T-helper 1 cell treated with Interleukin-12 subunit alpha and Interleukin-12 subunit beta and Interleukin-4 antibody, amounts not matched to agents 30 μg/mL and 1 μg/mL, for 36 hours (primary cell): ENCODE results near the gene FAM25A.
"Not testable (repeated sequence)": the region's sequence is repeated elsewhere in the genome, so short reads cannot be mapped to it uniquely, and the experiment has no call there.

Experiments
- H3K27ac Mint-ChIP-seq: one replicate; pipeline ENCODE4 v1.8.0; 2021; ENCODE audit warnings: mild to moderate bottlenecking, mixed read lengths
- H3K27me3 Mint-ChIP-seq: one replicate; pipeline ENCODE4 v1.8.0; 2021; ENCODE audit warnings: low read depth, mixed read lengths
- H3K36me3 Mint-ChIP-seq: one replicate; pipeline ENCODE4 v1.8.0; 2021; ENCODE audit warnings: low read depth, mixed read lengths
- H3K4me1 Mint-ChIP-seq: one replicate; pipeline ENCODE4 v1.8.0; 2021; ENCODE audit warnings: low read depth, mixed read lengths
- H3K4me3 Mint-ChIP-seq: one replicate; pipeline ENCODE4 v1.8.0; 2021; ENCODE audit warnings: mild to moderate bottlenecking, moderate library complexity, mixed read lengths
- H3K9me3 Mint-ChIP-seq: one replicate; pipeline ENCODE4 v1.8.0; 2021; ENCODE audit warnings: mixed read lengths

The FAM25A gene

DNA sequence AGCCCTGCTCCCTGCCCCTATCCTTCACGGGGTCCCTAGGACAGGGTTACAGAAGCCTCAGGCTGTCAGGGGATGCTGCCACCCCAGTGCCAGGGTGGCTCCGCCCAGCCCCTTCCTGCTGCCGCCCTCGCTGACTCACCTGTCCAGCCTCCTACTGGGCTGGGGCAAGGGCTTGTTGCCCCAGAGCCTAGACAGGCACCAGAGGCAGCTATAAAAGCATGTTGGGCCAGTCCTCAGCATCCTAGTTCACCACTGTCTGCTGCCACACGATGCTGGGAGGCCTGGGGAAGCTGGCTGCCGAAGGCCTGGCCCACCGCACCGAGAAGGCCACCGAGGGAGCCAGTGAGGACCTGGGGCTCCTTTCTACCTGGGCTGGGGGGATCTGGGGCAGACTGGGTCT lies at the start of gene FAM25A:
Gene FAM25A, plus strand, starts transcription at position 239 of the 400 bp plus-strand sequence. Its CDS starts 31 bp downstream, at position 270.
- not testable (repeated sequence) for H3K36me3 Mint-ChIP-seq, H3K27me3 Mint-ChIP-seq, H3K4me1 Mint-ChIP-seq, H3K27ac Mint-ChIP-seq, H3K4me3 Mint-ChIP-seq, H3K9me3 Mint-ChIP-seq

GRCh38 chr10:86970982-86971231 lies 49.2 kb upstream of the FAM25A start:
- Mint-ChIP-seq H3K36me3 (no peaks in the 10 kb centered on the region), H3K27ac (no peak overlapping the region), H3K4me3 (peak overlapping the region; percentile 53), H3K27me3 (peaks cover 50% of the 10 kb centered on the region), H3K4me1 (peaks cover 12% of the 10 kb centered on the region), H3K9me3 (no peaks in the 10 kb centered on the region)

DNA sequence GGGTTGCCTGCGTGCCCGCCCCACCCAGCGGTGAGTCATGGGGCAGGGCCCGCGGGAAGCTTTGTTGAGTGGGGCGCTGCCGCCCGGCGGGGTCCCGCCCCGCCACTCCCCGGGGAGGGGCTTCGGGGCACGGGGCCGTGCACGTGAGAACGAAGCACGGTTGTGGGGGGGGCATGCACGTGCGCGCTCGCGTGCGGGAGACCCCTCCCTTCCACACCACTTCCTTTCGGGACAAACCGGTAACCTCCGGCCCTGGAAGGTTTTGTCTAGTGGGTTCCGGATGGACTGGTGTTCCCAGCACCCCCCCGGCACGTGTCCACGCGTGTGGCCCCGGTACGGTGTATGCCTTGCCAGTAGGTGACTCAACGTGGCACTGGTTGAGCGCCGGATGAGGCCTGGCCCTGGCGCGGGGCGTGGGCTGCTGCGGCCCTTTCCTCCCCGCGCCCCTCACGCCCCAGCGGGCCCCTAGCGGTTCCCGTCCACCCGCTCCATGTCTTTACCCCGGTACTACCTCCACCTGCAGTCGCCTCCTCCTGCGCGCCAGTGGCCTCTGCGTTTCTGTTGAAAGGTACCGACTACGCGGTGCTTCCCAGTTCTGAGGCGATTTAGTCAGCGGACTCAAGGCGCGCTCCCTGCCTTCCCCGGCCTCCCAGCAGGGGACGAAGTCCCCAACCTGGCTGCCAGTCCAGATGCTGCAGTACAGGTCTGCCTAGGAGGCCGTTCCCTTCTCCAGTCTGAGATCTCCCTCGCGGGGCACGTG lies 48.7 kb upstream of the FAM25A start:
- no peaks in the 10 kb centered on the region for H3K36me3 Mint-ChIP-seq
- no peaks in the 10 kb centered on the region for H3K9me3 Mint-ChIP-seq
- H3K27me3 Mint-ChIP-seq: peaks cover 47% of the 10 kb centered on the region

DNA sequence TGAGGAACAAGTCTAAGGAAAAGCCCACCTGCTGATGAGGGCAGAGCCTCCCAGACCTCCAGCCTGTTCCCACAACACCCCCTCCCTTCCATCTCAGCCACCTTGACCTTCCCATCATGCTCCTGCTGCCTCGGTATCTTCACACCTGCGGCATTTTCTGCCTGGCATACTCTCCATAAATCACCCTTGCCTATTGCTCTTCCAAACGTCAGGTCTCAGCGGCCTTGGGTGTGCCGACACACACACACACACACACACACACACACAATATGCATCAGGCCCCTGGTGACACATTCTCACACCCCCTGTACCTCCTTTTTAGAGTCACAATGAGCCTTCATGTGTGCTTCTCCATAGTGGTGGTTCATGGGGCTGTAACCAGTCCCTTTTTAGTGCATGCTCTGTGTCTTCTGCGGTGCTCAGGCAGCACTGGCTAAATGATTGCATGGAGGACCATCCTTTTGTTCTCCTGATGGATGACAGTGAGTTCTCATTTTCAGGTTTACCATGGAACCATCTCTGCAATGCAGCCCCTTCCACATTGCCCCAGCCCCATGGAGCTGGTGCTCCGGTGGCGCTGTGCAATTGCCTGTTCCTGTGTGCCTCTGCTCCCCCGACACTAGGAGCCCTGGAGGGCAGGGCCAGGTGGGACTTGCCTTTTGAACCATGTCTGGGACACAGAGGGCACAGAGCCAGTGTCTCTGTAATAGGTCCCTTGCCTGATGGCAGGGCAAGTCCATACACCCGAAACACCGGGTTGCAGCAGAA lies 47.3 kb upstream of the FAM25A start:
- H3K4me3 Mint-ChIP-seq: peak overlapping the region; percentile 31
- no peaks in the 10 kb centered on the region for H3K9me3 Mint-ChIP-seq
- peaks cover 4% of the 10 kb centered on the region for H3K4me1 Mint-ChIP-seq
- peaks cover 50% of the 10 kb centered on the region for H3K27me3 Mint-ChIP-seq
- H3K36me3 Mint-ChIP-seq: no peaks in the 10 kb centered on the region
- no peak overlapping the region for H3K27ac Mint-ChIP-seq

More for the DNA sequence above, 48.7 kb upstream of the FAM25A start:
- H3K4me3 Mint-ChIP-seq: peak overlapping the region; percentile 74
- H3K4me1 Mint-ChIP-seq: peaks cover 7% of the 10 kb centered on the region
- peak overlapping the region; percentile 45 for H3K27ac Mint-ChIP-seq

DNA sequence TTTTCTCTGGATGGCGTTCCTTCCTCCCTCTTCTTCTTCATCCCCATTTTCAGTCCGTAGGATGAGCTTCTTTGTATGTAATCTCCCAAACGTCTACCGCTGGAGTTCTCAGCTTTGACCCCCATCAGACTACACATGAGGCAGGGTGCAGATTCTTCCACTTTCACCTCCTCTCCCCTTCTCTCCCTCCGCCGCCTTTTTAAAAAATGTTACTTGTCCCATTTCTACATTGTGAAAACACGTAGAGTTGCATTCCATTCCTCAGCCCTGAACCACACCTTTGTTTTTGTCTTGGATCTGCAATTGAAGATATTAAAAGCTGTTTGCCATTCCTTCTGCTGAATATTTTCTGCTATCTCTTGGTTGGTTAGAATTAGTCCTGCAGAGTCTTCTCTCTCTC lies 45.6 kb upstream of the FAM25A start:
- Mint-ChIP-seq H3K27me3 (peaks cover 48% of the 10 kb centered on the region), H3K36me3 (no peaks in the 10 kb centered on the region), H3K9me3 (no peaks in the 10 kb centered on the region), H3K4me3 (no peak overlapping the region), H3K4me1 (peaks cover 4% of the 10 kb centered on the region), H3K27ac (no peak overlapping the region)

- Mint-ChIP-seq H3K4me1 (peaks cover 4% of the 10 kb centered on the region), H3K27ac (no peak overlapping the region), H3K27me3 (peaks cover 45% of the 10 kb centered on the region), H3K36me3 (no peaks in the 10 kb centered on the region), H3K9me3 (no peaks in the 10 kb centered on the region), H3K4me3 (no peak overlapping the region)
These were observed 43.6 kb upstream of the FAM25A start for GRCh38 chr10:86976362-86977056.

GRCh38 chr10:86978457-86978856 lies 41.6 kb upstream of the FAM25A start:
- H3K4me3 Mint-ChIP-seq, H3K27ac Mint-ChIP-seq, H3K4me1 Mint-ChIP-seq: not testable (repeated sequence)

GRCh38 chr10:86979296-86979818 lies 40.7 kb upstream of the FAM25A start:
- Mint-ChIP-seq H3K4me1 (no peaks in the 10 kb centered on the region), H3K27me3 (peaks cover 34% of the 10 kb centered on the region), H3K4me3 (no peak overlapping the region), H3K36me3 (no peaks in the 10 kb centered on the region), H3K27ac (no peak overlapping the region), H3K9me3 (no peaks in the 10 kb centered on the region)

More at GRCh38 chr10:86978457-86978856, 41.6 kb upstream of the FAM25A start:
- not testable (repeated sequence) for H3K9me3 Mint-ChIP-seq, H3K36me3 Mint-ChIP-seq
- peaks cover 35% of the 10 kb centered on the region for H3K27me3 Mint-ChIP-seq

DNA sequence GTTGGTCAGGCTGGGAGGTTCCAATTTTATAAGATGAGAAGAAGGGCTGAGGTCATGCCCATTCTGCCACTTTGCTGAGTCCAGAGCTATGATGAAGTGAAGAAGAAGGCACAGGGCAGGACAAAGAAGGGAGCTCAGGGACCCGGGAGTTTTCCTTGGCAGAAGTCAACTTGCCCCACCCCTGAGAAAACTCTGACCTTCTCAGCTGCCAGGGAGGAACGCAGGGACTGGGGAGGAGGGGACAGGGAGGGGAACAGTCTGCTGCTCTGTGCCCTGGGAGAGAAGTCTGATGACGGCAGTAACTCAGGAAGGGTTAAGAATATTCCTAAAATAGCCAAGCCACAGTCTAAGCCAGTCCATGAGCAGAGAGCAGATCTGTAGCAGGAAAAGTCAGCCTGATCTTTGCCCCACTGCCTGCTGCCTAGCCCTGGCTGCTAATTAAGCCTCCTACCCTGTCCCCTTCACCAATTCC lies 40.1 kb upstream of the FAM25A start:
- Mint-ChIP-seq H3K4me1 (no peaks in the 10 kb centered on the region), H3K9me3 (no peaks in the 10 kb centered on the region)

DNA sequence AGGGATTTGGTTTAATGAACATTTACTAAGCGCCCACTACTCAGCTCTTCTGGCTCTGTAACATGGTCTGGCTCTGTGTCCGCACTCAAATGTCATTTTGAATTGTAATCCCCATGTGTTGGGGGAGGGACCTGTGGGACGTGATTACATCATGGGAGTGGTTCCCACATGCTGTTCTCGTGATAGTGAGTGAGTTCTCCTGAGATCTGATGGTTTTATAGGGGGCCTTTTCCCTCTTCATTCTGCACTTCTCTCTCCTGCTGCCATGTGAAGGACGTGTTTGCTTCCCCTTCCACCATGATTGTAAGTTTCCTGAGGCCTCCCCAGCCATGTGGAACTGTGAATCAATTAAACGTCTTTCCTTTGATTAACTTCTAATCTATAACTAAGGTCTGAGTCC lies 39.1 kb upstream of the FAM25A start:
- peaks cover 29% of the 10 kb centered on the region for H3K27me3 Mint-ChIP-seq
- not testable (repeated sequence) for H3K27ac Mint-ChIP-seq

More for the DNA sequence above, 40.1 kb upstream of the FAM25A start:
- Mint-ChIP-seq H3K27me3 (peaks cover 29% of the 10 kb centered on the region), H3K4me3 (no peak overlapping the region), H3K27ac (no peak overlapping the region), H3K36me3 (no peaks in the 10 kb centered on the region)

DNA sequence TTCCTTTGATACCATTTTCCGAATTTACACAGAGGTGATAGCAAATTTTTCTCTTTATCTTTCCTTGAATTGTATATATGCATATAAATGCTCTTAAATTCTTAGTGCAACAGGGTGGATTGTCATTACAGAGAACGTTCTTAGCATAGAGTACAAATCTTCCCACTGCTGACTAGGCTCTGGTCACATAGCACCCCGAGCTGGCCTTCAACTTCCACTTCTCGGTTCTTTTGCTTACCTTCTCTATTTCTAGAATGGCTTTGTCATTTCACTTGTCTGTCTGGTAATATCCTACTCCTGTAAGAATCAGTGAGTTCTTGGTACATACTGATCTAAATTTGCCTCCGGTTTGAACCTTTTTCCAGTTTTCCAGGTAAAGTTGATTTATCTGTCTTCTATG lies 38.4 kb upstream of the FAM25A start:
- Mint-ChIP-seq H3K4me3 (no peak overlapping the region), H3K9me3 (no peaks in the 10 kb centered on the region), H3K4me1 (no peaks in the 10 kb centered on the region), H3K27ac (no peak overlapping the region), H3K36me3 (no peaks in the 10 kb centered on the region), H3K27me3 (peaks cover 29% of the 10 kb centered on the region)

More for the DNA sequence above, 39.1 kb upstream of the FAM25A start:
- H3K36me3 Mint-ChIP-seq, H3K4me1 Mint-ChIP-seq, H3K9me3 Mint-ChIP-seq, H3K4me3 Mint-ChIP-seq: not testable (repeated sequence)

- H3K27me3 Mint-ChIP-seq: peaks cover 36% of the 10 kb centered on the region
- not testable (repeated sequence) for H3K9me3 Mint-ChIP-seq
These were observed 35.6 kb upstream of the FAM25A start for GRCh38 chr10:86984498-86984897.

DNA sequence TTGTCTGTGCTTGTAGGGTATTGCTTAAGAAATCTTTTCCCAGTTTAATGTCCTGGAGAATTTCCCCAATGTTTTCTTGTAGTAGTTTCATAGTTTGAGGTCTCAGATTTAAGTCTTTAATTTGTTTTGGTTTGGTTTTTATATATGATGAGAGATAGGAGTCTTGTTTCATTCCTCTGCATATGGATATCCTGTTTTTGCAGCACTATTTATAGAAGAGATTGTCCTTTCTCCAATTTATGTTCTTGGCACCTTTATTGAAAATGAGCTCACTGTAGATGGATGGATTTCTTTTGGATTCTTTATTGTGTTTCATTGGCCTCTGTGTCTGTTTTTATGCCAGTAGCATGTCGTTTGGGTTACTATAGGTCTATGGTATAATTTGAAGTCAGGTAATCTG lies 31.6 kb upstream of the FAM25A start:
- no peaks in the 10 kb centered on the region for H3K36me3 Mint-ChIP-seq
- no peaks in the 10 kb centered on the region for H3K4me1 Mint-ChIP-seq
- no peak overlapping the region for H3K27ac Mint-ChIP-seq
- no peaks in the 10 kb centered on the region for H3K9me3 Mint-ChIP-seq
- peaks cover 30% of the 10 kb centered on the region for H3K27me3 Mint-ChIP-seq
- H3K4me3 Mint-ChIP-seq: no peak overlapping the region

More at GRCh38 chr10:86984498-86984897, 35.6 kb upstream of the FAM25A start:
- H3K4me1 Mint-ChIP-seq, H3K27ac Mint-ChIP-seq, H3K4me3 Mint-ChIP-seq, H3K36me3 Mint-ChIP-seq: not testable (repeated sequence)

DNA sequence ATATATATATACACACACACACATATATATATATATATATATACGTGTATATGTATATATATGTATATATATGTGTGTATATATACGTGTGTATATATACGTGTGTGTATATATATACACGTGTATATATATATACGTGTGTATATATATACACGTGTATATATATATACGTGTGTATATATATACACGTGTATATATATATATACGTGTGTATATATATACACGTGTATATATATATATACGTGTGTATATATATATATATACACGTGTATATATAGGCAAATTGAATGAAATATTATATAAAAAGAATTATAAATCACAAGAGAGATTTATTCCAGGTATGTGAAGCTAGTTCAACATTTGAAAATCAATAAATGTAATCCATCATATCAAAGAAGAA lies 28.7 kb upstream of the FAM25A start:
- H3K27me3 Mint-ChIP-seq: peaks cover 28% of the 10 kb centered on the region
- H3K27ac Mint-ChIP-seq, H3K4me3 Mint-ChIP-seq, H3K9me3 Mint-ChIP-seq, H3K36me3 Mint-ChIP-seq, H3K4me1 Mint-ChIP-seq: not testable (repeated sequence)
